Testis (tissue), 3 donors: ENCODE measurements around the gene NAT14. TPM values are rescaled to one million over a fixed set of nuclear protein-coding genes. Genes with fewer than 3 reads are reported as not detected.

ENCODE experiments used
- DNase-seq: peaks from one replicate; pipeline ENCODE4 v3.0.0-alpha.2; 2019
- H3K27ac ChIP-seq, 2 donors: fragments of 200-600 bp; sonication (generic); one replicate each; pipeline ENCODE4 v1.5.1; 2019
- H3K27me3 ChIP-seq: fragments of 200-600 bp; sonication (generic); one replicate; pipeline ENCODE4 v1.5.1; 2019
- H3K36me3 ChIP-seq: fragments of 200-600 bp; sonication (generic); one replicate; pipeline ENCODE4 v1.5.1; 2017; ENCODE audit warnings: low read depth; ENCODE audit errors: missing control alignments
- H3K4me1 ChIP-seq: fragments of 200-600 bp; sonication (generic); one replicate; pipeline ENCODE4 v1.5.1; 2019
- H3K4me3 ChIP-seq, 2 donors: fragments of 200-600 bp; sonication (generic); one replicate each; pipeline ENCODE4 v1.5.1; 2017 to 2019
- H3K9me3 ChIP-seq: fragments of 200-600 bp; sonication (generic); one replicate; pipeline ENCODE4 v1.5.1; 2017
- POLR2A ChIP-seq: fragments of 450-650 bp; IDR thresholded peaks from one replicate; pipeline ENCODE4 v1.6.1; 2017; ENCODE audit warnings: antibody characterized with exemption, mild to moderate bottlenecking, moderate library complexity
- WGBS, 2 donors: methylation state at CpG; one replicate each; pipeline ENCODE4 v1.1.5; 2018; 5-methylcytosine and 5-hydroxymethylcytosine counted together
- intact Hi-C: fragments of 100-400 bp; cut with DNase I; formaldehyde crosslinking; loops from one replicate; pipeline ENCODE4 v1.15.1; 2023; ENCODE audit warnings: low total_unique reads
- polyA plus RNA-seq: library from polyadenylated mRNA; stranded (reverse); fragments of 350-450 nt; fragmentation: Illumina TruSeq; extraction: RNeasy Lipid Tissue Mini Kit (QIAGEN cat#74804); gene quantifications from one replicate; pipeline ENCODE4 v1.2.3, GENCODE V29; 2014; ENCODE audit warnings: low read depth, low replicate concordance; ENCODE audit not compliant: insufficient read depth
- total RNA-seq, 2 donors: library from RNA; depleted of rRNA; stranded (reverse); fragments of >200 nt; gene quantifications; one replicate each; pipeline ENCODE4 v1.2.3, GENCODE V29; 2016
- TF ChIP-seq, protein P1 (sequence below), 3 experiments: fragments of 450-650 bp in 2 of 3; fragments of 200-600 bp in 1 of 3; sonication (generic) in 1 of 3; IDR thresholded peaks; one replicate each; pipeline ENCODE4 v1.5.1; 2016 to 2019; ENCODE audit warnings: antibody characterized with exemption in 3 of 3, mild to moderate bottlenecking in 2 of 3, moderate library complexity in 1 of 3

NAT14 gene
- total and polyA plus RNA-seq, 3 donors from 2014 or later, result 12.0 to 17.3 (median 16.0) TPM

DNA sequence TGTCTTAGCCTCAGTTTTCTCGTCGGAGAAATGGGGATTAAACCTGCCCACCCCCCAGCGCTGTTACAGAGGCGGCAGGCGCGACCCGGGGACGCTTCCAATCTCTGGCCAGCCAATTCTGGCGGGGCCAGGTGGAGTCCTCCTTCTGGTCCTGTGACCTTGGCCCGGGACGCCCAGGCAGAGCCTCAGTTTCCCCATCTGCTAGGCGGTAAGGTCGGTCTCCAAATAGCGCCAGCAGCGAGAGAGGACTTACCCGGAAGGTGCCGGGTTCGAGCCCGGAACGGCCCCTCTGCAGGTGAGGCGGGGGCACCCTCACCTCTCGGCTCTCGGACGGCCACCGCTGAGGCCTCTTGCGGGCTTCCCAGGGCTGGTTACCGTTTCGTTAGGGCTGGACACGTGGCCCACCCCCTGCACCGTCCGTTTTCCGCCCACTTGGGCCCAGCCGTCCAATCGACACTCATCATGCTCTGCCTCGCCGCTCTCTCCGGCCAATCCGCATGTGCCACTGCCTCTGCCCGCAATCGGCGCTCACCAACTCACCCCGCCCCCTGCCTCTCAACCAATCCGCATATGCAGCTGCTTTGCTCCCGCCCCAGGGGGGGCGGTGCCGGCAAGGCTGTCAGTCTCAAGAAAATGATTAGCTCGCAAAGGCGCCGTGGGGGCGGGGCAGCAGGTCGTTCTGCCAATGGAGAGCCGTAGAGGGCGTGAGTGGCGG, 23.6 kb upstream of the NAT14 start, which contains the start of gene ISOC2:
TSS of gene ISOC2 (minus strand) at position 384 of the 715 bp plus-strand sequence. CDS start 5,156 bp downstream, outside the sequence.
- intact Hi-C loops, result no loop called here

DNA sequence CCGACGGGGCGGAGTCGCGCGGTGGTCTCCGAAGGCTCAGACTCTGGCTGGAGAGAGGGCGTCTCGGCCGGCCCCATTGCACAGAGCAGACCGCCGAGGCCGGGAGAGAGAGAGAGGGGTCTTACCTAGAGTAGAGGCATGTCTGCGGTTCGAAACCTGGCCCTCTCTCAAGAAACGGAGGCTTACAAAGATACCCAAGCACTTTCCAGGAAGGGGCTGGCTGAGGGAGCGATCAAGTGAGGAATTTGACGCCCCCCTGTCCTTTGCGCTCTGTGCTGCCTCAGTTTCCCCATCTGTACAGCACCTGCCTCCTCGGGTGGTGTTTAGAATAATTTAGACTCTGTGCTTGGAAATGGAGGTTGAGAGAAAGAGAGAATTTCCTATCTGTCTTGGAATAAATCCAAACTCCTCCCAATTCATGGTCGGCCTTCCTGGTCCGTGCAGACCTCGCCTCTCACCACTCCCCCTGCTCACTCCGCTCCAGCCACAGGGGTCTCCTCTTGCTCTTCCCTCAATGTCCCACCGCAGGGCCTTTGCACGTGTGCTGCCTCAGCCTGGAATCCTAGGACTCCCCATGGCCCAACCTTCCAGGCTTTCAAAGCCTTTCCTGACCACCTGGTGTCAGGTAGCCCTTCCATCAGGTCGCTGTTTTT, 22.9 kb upstream of the NAT14 start:
- no peaks in the 10 kb centered on the region for H3K36me3 ChIP-seq
- WGBS, 2 donors, result 9% methylated on average over 19 to 27 of the region's 27 CpGs
- peaks cover 24% of the 10 kb centered on the region for H3K4me1 ChIP-seq
- H3K9me3 ChIP-seq, result no peaks in the 10 kb centered on the region
- TF ChIP-seq, protein P1, sequence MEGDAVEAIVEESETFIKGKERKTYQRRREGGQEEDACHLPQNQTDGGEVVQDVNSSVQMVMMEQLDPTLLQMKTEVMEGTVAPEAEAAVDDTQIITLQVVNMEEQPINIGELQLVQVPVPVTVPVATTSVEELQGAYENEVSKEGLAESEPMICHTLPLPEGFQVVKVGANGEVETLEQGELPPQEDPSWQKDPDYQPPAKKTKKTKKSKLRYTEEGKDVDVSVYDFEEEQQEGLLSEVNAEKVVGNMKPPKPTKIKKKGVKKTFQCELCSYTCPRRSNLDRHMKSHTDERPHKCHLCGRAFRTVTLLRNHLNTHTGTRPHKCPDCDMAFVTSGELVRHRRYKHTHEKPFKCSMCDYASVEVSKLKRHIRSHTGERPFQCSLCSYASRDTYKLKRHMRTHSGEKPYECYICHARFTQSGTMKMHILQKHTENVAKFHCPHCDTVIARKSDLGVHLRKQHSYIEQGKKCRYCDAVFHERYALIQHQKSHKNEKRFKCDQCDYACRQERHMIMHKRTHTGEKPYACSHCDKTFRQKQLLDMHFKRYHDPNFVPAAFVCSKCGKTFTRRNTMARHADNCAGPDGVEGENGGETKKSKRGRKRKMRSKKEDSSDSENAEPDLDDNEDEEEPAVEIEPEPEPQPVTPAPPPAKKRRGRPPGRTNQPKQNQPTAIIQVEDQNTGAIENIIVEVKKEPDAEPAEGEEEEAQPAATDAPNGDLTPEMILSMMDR (IDR thresholded peaks at IDR 0.05), result no peak
- peak overlapping the region; percentile 67 to 82 for H3K27ac ChIP-seq
- H3K27me3 ChIP-seq, result no peaks in the 10 kb centered on the region
- DNase-seq, result no peak
- peak overlapping the region; percentile 48 to 77 for H3K4me3 ChIP-seq
- intact Hi-C loops, result no loop called here

More for the DNA sequence above, 23.6 kb upstream of the NAT14 start, which contains the start of gene ISOC2:
- Histone ChIP-seq H3K9me3 (no peaks in the 10 kb centered on the region), H3K27me3 (no peaks in the 10 kb centered on the region), H3K27ac (peak within 1 kb of the TSS; percentile 95 to 96), H3K36me3 (no peaks in the 10 kb centered on the region), H3K4me3 (peak within 1 kb of the TSS; percentile 67 to 77), H3K4me1 (peaks cover 24% of the 10 kb centered on the region)
- TF ChIP-seq, protein P1 (IDR thresholded peaks at IDR 0.05), result peak in 1 of 3 experiments; percentile 1
- TF ChIP-seq POLR2A, result no peak
- peak; percentile 100 for DNase-seq
- 0 to 1% methylated on average over 3 to 53 of the region's 54 CpGs for WGBS, 2 donors

DNA sequence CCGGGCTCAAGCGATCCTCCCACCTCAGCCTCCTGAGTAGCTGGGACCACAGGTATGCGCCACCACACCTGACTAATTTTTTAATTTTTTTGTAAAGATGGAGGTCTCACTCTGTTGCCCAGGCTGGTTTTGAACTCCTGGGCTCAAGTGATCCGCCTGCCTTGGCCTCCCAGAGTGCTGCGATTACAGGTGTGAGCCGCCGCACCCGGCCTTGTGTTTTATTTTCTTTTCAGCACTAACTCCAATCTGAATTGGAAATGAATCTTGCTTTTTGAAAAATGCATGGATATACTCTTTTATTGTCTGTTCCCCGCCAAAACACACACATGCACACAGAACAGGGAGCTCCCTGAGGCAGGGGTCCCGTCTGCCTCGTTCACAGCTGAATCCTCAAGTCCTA, 22.3 kb upstream of the NAT14 start:
- WGBS, 2 donors, result 76 to 78% methylated on average over 11 of the region's 11 CpGs
- Histone ChIP-seq H3K4me1 (peaks cover 29% of the 10 kb centered on the region), H3K36me3 (no peaks in the 10 kb centered on the region), H3K27me3 (no peaks in the 10 kb centered on the region), H3K9me3 (no peaks in the 10 kb centered on the region), H3K4me3 (no peak overlapping the region), H3K27ac (no peak overlapping the region)
- DNase-seq, result no peak
- TF ChIP-seq POLR2A, result no peak
- TF ChIP-seq, protein P1 (IDR thresholded peaks at IDR 0.05), result no peak
- intact Hi-C loops, result no loop called here

DNA sequence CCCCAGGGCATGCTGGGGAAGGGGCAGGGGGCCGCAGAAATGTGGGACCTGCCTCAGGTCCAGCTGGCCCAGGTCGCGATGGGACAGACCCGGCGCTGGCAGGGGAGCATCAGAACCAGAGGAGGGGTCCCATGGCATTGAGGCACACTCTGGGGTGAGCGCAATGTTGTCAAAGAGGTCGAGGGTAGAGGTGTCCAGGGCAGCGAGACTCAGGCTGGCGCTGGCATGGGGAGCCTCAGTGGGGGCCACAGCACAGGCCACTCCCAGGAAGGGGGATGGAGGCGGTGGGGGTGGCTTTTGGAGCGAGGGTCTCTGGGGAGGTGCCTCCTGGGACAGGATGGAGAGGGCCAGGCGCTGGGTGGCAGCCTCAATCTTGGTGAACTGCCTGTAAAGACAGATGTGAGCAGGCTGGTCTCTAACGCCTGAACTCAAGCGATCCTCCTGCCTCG, 21.4 kb upstream of the NAT14 start:
- WGBS, 2 donors, result 78 to 80% methylated on average over 12 to 15 of the region's 15 CpGs
- intact Hi-C loops, result no loop called here
- Histone ChIP-seq H3K4me1 (peaks cover 33% of the 10 kb centered on the region), H3K27ac (no peak overlapping the region), H3K4me3 (no peak overlapping the region), H3K9me3 (no peaks in the 10 kb centered on the region), H3K36me3 (no peaks in the 10 kb centered on the region), H3K27me3 (no peaks in the 10 kb centered on the region)
- TF ChIP-seq POLR2A, result no peak
- TF ChIP-seq, protein P1 (IDR thresholded peaks at IDR 0.05), result no peak
- no peak for DNase-seq
